ENCODE measurements around the gene SMAD3. TPM values are rescaled to one million over a fixed set of nuclear protein-coding genes. Genes with fewer than 3 reads are reported as not detected.
"Not testable (repeated sequence)": the region's sequence is repeated elsewhere in the genome, so short reads cannot be mapped to it uniquely, and the experiment has no call there.

The SMAD3 gene
- total RNA-seq, result 100 to 1,000 TPM; 145 to 148 TPM

DNA sequence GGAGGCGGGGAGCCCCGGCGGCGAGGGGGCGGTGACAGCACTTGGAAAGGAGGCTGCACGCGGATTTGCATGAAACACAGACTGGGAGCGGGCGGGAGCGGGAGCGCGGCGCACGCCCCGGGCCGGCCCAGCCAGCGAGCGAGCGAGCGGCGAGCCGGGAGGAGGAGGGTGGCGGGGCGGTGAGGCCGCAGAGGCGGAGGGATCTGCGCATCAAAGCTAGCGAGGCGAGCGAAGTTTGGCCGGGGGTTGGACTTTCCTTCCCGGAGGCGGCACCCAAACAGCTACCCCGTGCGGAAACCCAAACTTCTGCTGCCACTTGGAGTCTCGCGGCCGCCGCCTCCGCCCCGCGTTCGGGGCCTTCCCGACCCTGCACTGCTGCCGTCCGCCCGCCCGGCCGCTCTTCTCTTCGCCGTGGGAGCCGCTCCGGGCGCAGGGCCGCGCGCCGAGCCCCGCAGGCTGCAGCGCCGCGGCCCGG, at the start of gene SMAD3:
Gene SMAD3, plus strand, starts transcription at position 72 of the 475 bp plus-strand sequence. CDS start 553 bp downstream, outside the sequence.
- no peaks in the 10 kb centered on the region for H3K9me3 Mint-ChIP-seq
- H3K4me1 Mint-ChIP-seq, result peaks cover 42% of the 10 kb centered on the region
- peaks cover 17% of the 10 kb centered on the region for H3K27me3 Mint-ChIP-seq
- CTCF ChIA-PET, result interaction anchor here (0.6 to 2.1 kb wide), 10 partner anchors 11 to 136 kb away, joined by 3 to 8 read pairs (median 4); no protein-coding TSS in a partner anchor
- peak; percentile 84 for DNase-seq
- POLR2A ChIA-PET, result interaction anchor here (0.6 to 16.8 kb wide), 21 partner anchors 9 to 189 kb away, joined by 3 to 489 read pairs (median 4); partner anchors contain the start of genes AAGAB and IQCH
- H3K27ac Mint-ChIP-seq, result peak within 1 kb of the TSS; percentile 85
- peaks cover 42% of the 10 kb centered on the region for H3K36me3 Mint-ChIP-seq (ENCODE audit: low read depth)
- H3K4me3 Mint-ChIP-seq, result peak within 1 kb of the TSS; percentile 98

DNA sequence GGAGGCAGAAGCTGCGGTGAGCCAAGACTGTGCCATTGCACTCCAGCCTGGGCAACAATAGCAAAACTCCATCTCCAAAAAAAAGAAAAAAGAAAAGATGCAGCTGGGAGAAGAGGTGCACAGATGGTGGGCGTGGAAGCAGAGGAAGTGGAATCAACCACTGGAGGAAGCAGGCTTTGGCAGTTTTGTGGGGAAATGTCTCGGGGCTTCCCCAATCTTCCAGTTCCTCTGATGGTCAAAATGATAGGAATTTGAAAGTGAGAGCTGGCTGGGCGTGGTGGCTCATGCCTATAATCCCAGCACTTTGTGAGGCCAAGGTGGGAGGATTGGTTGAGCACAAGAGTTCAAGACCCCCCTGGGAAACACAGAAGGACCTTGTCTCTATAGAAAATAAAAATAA, 48.1 kb upstream of the SMAD3 start:
- H3K27ac Mint-ChIP-seq, result no peak overlapping the region
- peaks cover 11% of the 10 kb centered on the region for H3K27me3 Mint-ChIP-seq
- no peak for DNase-seq
- H3K36me3 Mint-ChIP-seq (ENCODE audit: low read depth), result no peaks in the 10 kb centered on the region
- no peak overlapping the region for H3K4me3 Mint-ChIP-seq
- H3K4me1 Mint-ChIP-seq, result peaks cover 10% of the 10 kb centered on the region
- ChIA-PET POLR2A (no interaction called here), CTCF (interaction anchor here (0.7 kb wide), 1 partner anchor 13 kb away, joined by 4 read pairs; no protein-coding TSS in a partner anchor)
- H3K9me3 Mint-ChIP-seq, result no peaks in the 10 kb centered on the region

DNA sequence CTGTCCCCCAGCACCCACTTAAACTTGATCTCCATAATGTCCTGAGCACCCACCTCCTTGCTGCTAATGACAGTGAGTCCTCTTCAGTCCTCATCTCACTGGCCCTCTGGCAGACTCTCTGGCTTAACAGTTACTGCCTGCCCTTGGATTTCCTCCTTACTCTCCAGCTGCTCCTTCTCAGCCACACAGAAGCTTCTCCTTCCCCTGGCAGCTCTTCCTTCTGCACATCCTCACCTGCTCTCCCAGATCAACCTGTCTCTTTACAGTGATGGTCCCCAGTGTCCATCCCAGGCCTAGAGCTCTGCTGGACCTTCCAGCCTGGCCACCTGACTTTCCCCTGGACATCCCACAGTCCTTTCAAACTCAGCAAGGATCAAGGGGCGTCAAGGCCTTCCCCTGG, 47.4 kb upstream of the SMAD3 start:
- ChIA-PET CTCF (interaction anchor here (0.6 to 1.1 kb wide), 3 partner anchors 14 to 70 kb away, joined by 3 to 4 read pairs (median 3); no protein-coding TSS in a partner anchor), POLR2A (no interaction called here)
- DNase-seq, result no peak
- no peak overlapping the region for H3K27ac Mint-ChIP-seq
- H3K9me3 Mint-ChIP-seq, result no peaks in the 10 kb centered on the region
- no peaks in the 10 kb centered on the region for H3K36me3 Mint-ChIP-seq (ENCODE audit: low read depth)
- H3K4me3 Mint-ChIP-seq, result no peak overlapping the region
- peaks cover 10% of the 10 kb centered on the region for H3K4me1 Mint-ChIP-seq
- peaks cover 16% of the 10 kb centered on the region for H3K27me3 Mint-ChIP-seq

DNA sequence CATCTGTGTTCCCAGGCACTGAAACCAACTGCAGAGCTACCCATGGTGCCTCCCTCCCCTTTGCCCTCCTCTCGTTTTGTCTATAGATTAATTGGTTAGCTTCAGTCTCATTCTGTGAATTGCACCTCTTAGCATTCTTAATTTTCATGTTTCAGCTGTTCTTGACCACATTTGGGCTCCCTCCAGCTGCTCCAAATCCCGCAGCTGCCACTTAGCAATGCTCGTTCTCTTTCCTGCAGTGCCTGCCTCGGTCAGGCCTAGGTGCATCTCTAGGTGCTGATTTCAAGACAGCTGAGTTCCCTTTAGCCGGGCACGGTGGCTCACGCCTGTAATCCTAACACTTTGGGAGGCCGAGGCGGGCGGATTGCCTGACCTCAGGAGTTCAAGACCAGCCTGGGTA, 47.0 kb upstream of the SMAD3 start:
- Mint-ChIP-seq H3K36me3 (ENCODE audit: low read depth) (no peaks in the 10 kb centered on the region), H3K27me3 (peaks cover 17% of the 10 kb centered on the region), H3K27ac (no peak overlapping the region), H3K4me3 (no peak overlapping the region), H3K4me1 (peaks cover 10% of the 10 kb centered on the region), H3K9me3 (no peaks in the 10 kb centered on the region)
- no peak for DNase-seq
- POLR2A ChIA-PET, result no interaction called here
- CTCF ChIA-PET, result interaction anchor here (0.6 to 1.1 kb wide), 3 partner anchors 13 to 70 kb away, joined by 3 to 4 read pairs (median 3); no protein-coding TSS in a partner anchor

DNA sequence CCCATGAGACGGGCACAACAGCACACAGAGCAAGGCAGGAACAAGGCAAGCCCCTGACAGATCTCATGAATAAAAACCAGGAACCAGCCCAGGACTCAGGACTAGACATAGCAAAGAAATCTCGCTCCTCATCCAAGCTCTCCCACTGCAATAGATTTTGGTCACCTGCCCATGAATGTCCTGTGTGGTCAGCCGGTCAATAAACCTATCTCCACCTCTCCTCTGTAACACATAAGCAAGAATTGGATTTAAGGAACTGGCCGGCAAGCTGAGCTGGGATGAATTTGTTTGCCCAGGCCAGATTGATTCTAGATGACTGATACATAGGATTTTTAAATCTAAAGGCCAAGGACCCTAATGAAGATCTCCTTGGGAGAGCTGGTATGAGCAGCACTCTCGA, 46.3 kb upstream of the SMAD3 start:
- ChIA-PET POLR2A (no interaction called here), CTCF (interaction anchor here (1.1 kb wide), 1 partner anchor 71 kb away, joined by 4 read pairs; no protein-coding TSS in a partner anchor)
- H3K9me3 Mint-ChIP-seq, result no peaks in the 10 kb centered on the region
- peaks cover 11% of the 10 kb centered on the region for H3K4me1 Mint-ChIP-seq
- H3K27me3 Mint-ChIP-seq, result peaks cover 20% of the 10 kb centered on the region
- H3K4me3 Mint-ChIP-seq, result no peak overlapping the region
- no peak for DNase-seq
- H3K36me3 Mint-ChIP-seq (ENCODE audit: low read depth), result no peaks in the 10 kb centered on the region
- H3K27ac Mint-ChIP-seq, result no peak overlapping the region

DNA sequence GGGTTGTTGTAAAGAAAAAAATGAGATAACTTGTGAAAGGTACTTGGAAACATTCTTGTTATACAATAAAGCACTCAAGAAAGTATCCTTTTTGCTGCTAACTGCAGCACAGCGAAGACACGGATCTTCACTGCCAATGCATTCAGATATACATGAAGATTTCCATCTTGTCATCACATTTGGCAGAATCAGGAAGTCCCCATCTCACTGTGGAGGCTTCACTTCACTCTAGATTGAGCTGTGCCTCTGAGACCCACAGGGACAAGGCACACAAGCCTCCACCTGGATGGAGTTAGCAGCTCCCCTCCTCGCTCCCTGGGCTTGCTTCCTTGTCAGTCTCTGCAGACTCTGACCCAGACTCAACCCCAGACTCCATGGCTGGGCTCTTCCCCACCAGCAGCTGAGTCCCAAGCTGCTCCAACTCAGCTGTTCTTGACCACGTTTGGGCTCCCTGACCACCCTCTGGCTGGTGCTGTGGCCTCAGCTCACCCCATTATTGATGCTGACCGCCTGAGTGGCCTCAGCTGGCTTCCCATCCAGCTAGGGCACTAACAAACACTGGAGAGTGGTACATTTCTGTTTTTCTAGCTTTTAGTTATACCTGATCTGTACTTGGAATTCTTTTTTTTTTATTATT, 45.4 kb upstream of the SMAD3 start:
- peaks cover 20% of the 10 kb centered on the region for H3K4me1 Mint-ChIP-seq
- H3K9me3 Mint-ChIP-seq, result no peaks in the 10 kb centered on the region
- H3K4me3 Mint-ChIP-seq, result no peak overlapping the region
- ChIA-PET POLR2A (no interaction called here), CTCF (no interaction called here)
- H3K27ac Mint-ChIP-seq, result no peak overlapping the region
- H3K36me3 Mint-ChIP-seq (ENCODE audit: low read depth), result no peaks in the 10 kb centered on the region
- no peak for DNase-seq
- H3K27me3 Mint-ChIP-seq, result peaks cover 22% of the 10 kb centered on the region

DNA sequence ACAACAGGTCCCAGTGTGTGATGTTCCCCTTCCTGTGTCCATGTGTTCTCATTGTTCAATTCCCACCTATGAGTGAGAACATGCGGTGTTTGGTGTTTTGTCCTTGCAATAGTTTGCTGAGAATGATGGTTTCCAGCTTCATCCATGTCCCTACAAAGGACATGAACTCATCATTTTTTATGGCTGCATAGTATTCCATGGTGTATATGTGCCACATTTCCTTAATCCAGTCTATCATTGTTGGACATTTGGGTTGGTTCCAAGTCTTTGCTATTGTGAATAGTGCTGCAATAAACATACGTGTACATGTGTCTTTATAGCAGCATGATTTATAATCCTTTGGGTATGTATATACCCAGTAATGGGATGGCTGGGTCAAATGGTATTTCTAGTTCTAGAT, 44.7 kb upstream of the SMAD3 start:
- H3K36me3 Mint-ChIP-seq (ENCODE audit: low read depth); CTCF ChIA-PET; DNase-seq; H3K9me3 Mint-ChIP-seq; POLR2A ChIA-PET; H3K27ac Mint-ChIP-seq; H3K4me3 Mint-ChIP-seq: not testable (repeated sequence)
- Mint-ChIP-seq H3K4me1 (peaks cover 25% of the 10 kb centered on the region), H3K27me3 (peaks cover 22% of the 10 kb centered on the region)

DNA sequence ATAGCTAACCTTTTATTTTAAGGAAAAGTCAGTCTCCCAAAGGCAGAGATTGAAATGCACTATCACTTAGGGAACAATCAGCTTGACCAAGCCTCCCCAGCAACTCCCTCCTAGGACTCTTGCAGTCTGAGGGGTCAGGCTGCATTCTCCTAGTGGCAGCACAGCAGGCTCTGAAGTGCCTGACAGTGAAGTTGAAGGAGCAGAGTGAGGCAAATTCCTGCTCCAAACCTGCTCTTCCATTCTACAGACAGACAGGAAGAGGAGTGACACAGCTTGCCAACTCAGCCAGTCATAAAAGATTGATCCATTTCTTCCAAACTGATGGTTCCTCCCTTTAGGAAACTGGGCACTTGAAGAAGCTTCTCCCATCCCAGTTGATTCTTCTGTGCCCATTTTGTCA, 43.9 kb upstream of the SMAD3 start:
- H3K27ac Mint-ChIP-seq, result no peak overlapping the region
- POLR2A ChIA-PET, result interaction anchor here (1.1 kb wide), 1 partner anchor 12 kb away, joined by 3 read pairs; no protein-coding TSS in a partner anchor
- H3K9me3 Mint-ChIP-seq, result no peaks in the 10 kb centered on the region
- peaks cover 27% of the 10 kb centered on the region for H3K4me1 Mint-ChIP-seq
- no peak for DNase-seq
- CTCF ChIA-PET, result no interaction called here
- H3K4me3 Mint-ChIP-seq, result no peak overlapping the region
- peaks cover 22% of the 10 kb centered on the region for H3K27me3 Mint-ChIP-seq
- H3K36me3 Mint-ChIP-seq (ENCODE audit: low read depth), result no peaks in the 10 kb centered on the region

DNA sequence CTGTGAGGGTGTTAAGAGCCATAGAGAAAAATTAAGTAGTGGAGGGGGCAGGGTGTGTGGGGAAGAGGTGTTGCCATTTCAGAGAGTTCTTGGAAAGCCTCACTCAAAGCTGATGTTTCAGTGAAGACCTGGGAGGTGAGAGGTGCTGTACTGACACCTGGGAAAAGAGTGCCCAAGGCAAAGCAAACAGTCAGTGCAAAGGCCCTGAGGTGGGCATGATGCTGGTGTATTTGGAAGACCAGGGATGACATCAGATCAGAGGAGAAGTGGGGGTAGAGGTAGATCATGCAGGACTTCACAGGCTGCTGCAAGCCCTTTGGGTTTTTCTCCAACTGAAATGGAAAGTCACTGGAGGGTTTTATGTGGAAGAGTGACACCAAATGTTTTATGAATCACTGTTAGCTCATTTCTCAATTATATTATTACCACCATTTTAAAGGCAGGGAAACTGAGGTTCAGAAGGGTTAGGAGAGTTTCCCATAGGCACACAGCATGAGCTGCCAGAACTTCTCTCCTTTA, 42.8 kb upstream of the SMAD3 start:
- Mint-ChIP-seq H3K9me3 (no peaks in the 10 kb centered on the region), H3K27me3 (peaks cover 21% of the 10 kb centered on the region), H3K4me3 (no peak overlapping the region), H3K36me3 (ENCODE audit: low read depth) (no peaks in the 10 kb centered on the region), H3K4me1 (peaks cover 24% of the 10 kb centered on the region), H3K27ac (no peak overlapping the region)
- DNase-seq, result no peak
- ChIA-PET CTCF (no interaction called here), POLR2A (no interaction called here)

DNA sequence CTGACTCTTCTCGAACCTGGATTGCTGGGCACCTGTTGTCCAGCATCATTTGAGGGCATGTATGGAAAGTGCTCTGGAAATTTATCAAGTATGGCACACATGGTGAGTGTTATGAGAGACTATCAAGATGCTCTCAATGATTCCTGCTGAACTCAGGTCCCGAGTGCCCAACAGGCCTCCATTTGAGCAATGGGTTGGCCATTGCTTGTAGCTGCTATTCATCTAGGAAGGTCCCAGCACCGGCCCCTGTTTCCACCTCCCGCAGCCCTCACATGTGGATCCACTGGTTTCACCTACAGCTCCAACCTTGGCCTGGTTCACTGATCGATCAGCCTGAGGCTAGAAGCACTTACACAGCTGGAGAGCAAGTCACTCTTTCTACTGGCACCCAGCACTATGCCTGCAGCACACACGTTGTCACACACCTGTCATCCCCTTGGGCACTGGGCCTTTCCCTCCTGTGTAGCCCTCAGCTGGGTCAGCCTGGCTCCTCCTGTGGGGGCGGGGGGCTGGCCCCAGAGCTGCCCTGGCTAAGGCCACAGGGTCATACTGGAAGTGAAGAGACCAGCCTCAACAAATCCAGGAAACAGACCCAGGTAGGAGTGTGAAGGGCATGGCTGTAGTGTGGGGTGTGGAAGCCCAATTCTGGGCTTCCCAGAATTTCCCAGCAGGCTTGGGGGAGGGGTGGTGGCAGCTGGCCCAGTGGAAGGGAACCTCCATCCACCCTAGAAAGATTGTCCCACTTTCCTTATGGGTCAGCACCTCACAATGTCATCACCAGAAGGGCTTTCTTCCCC, 41.7 kb upstream of the SMAD3 start:
- Mint-ChIP-seq H3K4me1 (peaks cover 21% of the 10 kb centered on the region), H3K4me3 (no peak overlapping the region), H3K27me3 (peaks cover 19% of the 10 kb centered on the region), H3K27ac (no peak overlapping the region), H3K9me3 (no peaks in the 10 kb centered on the region), H3K36me3 (ENCODE audit: low read depth) (no peaks in the 10 kb centered on the region)
- DNase-seq, result no peak
- ChIA-PET POLR2A (no interaction called here), CTCF (no interaction called here)

DNA sequence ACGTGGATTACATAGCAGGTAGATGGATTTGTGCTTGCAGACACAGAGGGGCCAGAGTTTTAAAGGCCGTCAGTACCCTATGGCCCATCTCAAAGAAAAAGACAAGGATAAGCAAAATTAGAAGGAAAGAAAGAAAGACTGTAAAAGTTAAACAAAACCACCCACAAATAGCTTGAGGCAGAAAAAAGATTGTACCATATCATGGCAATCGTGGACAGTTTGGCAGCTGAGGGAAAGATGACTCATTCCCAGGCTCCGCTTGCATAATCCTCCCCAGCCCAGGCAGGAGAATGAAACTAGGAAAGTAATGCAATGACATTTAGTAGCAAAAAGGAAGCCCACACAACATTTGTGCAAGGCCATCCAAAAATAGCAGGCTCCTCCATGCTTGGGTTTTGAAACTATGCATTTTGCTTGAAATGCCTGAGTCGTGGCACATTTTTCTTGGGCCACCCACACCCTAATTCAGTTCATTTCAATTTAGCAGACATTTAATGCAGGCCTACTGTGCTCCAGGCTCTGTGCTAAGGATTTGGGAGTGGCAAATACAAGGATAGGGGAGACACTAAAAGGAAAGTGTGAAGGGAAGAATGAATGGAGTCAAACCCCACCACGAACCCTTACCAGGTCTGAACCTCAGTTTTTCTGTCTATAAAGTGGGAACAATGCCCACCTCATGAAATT, 40.9 kb upstream of the SMAD3 start:
- H3K4me1 Mint-ChIP-seq, result peaks cover 21% of the 10 kb centered on the region
- H3K27me3 Mint-ChIP-seq, result peaks cover 18% of the 10 kb centered on the region
- H3K27ac Mint-ChIP-seq, result no peak overlapping the region
- H3K9me3 Mint-ChIP-seq, result no peaks in the 10 kb centered on the region
- H3K4me3 Mint-ChIP-seq, result no peak overlapping the region
- POLR2A ChIA-PET, result no interaction called here
- CTCF ChIA-PET, result no interaction called here
- DNase-seq, result peak; percentile 24
- no peaks in the 10 kb centered on the region for H3K36me3 Mint-ChIP-seq (ENCODE audit: low read depth)

DNA sequence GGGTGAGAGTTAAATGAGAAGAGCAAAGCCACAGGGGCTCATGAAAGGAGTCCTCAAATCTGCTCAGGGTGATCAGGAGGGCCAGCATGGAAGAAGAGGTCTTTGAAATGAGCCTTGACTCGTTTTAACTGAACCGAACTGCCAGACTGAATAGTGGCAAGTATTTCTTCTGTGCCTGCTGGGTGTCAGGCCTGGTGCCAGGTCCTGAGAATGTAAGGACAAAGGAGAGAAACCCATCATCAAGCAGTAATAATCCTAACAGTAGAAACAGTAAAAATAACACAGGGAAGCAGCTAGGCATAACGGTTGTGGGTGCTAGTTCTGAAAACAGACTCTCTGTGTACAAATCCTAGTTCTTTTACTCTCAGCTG, 40.4 kb upstream of the SMAD3 start:
- Mint-ChIP-seq H3K9me3 (no peaks in the 10 kb centered on the region), H3K27ac (no peak overlapping the region), H3K4me3 (no peak overlapping the region), H3K36me3 (ENCODE audit: low read depth) (no peaks in the 10 kb centered on the region), H3K4me1 (peaks cover 21% of the 10 kb centered on the region), H3K27me3 (peaks cover 15% of the 10 kb centered on the region)
- no peak for DNase-seq
- ChIA-PET POLR2A (no interaction called here), CTCF (no interaction called here)
